GM19438 (cell line): ENCODE data around the gene PDE6H.

Source experiments
- ATAC-seq: cut with Tn5 transposase; IDR thresholded peaks from one replicate; pipeline ENCODE4 v1.9.1; 2021; ENCODE audit warnings: low read depth; ENCODE audit not compliant: unreplicated experiment

The PDE6H gene

GRCh38 chr12:14965221-14965620 lies 7.6 kb upstream of the PDE6H start:
- no peak for ATAC-seq

- no peak for ATAC-seq
Measured at GRCh38 chr12:14968478-14968877, 4.4 kb upstream of the PDE6H start.

GRCh38 chr12:14970473-14970872 lies 2.4 kb upstream of the PDE6H start:
- no peak for ATAC-seq

DNA sequence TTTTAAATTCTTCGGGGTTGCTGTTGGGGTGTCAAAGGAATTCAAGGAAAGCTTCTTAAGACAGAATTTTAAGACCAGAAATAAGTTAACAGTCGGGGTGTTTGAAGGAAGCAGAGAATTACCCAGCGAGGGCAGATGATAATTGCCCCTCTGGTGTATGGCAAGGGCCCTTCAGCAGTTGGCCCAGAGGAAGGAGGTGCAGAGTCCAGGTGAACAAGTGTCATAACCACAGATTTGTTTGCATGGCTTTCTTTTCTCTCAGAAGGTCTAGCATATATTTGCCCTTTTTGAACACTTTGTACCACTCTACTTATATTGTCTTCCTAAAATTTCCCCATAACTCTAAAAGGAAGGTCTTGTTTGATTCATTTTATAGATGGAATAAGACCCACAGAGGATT lies 1.8 kb downstream of the PDE6H start:
- no peak for ATAC-seq

DNA sequence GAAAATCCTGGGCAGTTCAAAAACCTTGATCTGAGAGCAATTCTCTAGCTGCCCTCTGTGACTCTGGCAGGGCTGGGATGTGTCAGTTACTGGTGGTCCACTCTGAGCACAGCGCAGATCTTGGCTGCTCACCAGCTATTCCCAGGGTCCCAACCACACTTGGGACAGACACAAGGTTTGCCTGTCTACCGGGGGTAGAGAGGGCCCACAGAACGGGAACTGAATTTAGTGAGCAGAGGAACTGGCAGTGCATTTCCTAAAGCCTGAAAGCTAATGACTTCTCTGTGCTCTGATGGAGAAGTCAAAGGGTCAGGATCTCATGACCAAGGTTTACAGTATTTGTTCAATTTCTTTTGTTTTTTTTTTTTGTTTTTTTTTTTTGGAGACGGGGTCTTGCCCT lies 2.6 kb downstream of the PDE6H start:
- no peak for ATAC-seq

DNA sequence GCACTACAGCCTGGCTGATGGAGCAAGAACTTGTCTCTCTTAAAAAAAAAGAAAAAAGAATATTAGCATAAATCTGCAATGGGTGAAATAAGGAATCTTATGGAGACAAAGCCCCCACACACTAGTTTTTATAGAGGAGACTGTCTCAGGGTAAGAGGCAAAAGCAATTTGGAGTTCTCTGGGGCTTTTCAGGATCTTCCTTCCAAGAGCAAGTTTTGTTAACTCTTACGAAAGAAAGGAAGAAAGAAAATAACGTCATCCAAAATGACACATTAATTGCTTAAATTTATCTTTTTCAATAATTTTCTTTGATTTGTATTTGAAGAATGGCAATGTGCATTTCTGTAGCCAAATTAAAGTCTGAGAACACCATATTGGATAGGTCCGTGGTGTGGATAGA lies 3.8 kb downstream of the PDE6H start:
- no peak for ATAC-seq

- ATAC-seq: no peak
Measured at GRCh38 chr12:14979468-14979867, 6.6 kb downstream of the PDE6H start.

GRCh38 chr12:14981049-14981448 lies 8.2 kb downstream of the PDE6H start:
- no peak for ATAC-seq

DNA sequence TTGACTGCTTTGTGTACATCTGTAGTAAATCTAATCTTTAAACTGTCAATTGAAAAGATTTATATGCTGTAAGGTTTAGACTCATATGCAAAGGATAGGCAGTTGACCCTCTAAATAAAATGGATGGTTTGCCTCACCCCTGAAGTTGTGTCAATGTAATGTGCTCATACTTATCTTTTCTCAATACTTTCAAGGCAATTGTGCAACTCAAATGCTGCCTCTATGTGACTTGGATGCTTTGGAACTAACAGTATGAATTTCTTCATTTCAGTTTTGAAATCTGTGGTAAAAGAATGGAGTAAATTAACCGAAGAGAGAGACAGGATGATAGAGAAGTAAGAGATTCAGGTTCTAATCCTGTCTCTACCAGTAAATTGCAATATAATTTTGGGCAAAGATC lies 9.7 kb downstream of the PDE6H start:
- no peak for ATAC-seq

GRCh38 chr12:14982991-14983390 lies 10.1 kb downstream of the PDE6H start:
- no peak for ATAC-seq

DNA sequence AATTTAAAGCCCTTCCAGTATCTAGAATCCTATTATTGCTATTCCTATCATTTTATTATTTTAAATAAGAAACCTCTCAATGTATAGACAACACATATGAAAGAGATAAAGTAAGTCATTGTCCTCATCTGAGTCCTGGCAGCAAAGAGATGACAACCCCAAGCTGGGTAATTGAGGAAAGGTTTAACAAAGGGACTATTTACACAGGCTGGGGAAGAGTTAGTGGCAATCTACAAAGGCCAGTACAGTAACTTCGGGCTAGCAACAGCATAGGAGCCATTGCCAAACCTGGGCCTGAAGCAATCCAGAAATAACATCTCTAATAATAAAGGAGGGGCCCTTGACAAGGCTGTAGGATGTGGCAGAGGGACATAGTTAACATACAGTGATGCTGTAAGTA lies 11.2 kb downstream of the PDE6H start:
- no peak for ATAC-seq

GRCh38 chr12:14984766-14985285 lies 12.0 kb downstream of the PDE6H start:
- no peak for ATAC-seq

GRCh38 chr12:14986449-14986848 lies 13.6 kb downstream of the PDE6H start:
- no peak for ATAC-seq

DNA sequence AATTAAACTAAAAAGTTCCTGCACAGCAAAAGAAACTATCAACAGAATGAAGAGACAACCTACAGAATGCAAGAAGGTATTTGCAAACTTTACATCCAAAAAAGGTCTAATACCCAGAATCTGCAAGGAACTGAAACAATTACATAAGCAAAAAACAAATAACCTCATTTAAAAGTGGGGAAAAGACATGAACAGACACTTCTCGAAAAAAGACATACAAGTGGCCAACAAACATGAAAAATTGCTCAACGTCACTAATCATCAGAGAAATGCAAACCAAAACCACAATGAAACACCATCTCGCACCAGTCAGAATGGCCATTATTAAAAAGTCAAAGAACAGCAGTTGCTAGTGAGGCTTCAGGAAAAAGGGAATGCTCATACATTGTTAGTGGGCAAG lies 15.2 kb downstream of the PDE6H start:
- no peak for ATAC-seq

DNA sequence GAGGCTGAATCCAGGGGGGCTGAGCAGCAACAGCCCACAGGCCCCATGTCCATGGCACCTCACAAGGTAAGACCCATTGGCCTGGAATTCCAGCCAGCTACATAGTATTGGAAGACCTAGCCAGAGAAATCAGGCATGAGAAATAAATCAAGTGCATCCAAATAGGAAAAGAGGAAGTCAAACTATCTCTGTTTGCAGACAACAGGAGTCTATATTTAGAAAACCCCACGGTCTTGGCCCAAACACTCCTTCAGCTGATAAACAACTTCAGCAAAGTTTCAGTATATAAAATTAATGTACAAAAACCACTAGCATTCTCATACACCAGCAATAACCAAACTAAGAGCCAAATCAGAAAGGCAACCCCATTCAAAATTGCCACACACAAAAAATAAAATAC lies 16.9 kb downstream of the PDE6H start:
- ATAC-seq: no peak

GRCh38 chr12:14991069-14991468 lies 18.2 kb downstream of the PDE6H start:
- ATAC-seq: no peak

DNA sequence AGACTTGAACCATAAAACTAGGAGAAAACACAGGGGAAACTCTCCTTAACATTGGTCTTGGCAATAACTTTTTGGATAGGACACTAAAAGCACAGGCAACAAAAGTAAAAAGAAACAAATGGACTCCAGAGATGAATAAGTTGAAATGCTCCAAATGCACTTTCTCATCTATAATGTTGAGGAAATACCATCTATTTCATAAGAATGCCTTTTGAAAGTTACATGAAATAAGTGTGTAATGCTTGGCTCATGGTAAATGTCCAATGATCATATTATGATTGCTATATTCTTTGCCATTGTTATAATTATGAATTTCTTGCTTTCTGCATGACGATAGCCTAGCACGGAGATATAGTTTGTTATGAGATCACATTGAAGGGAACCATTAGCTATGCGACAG lies 19.8 kb downstream of the PDE6H start:
- ATAC-seq: no peak

- ATAC-seq: no peak
Measured at GRCh38 chr12:14993117-14993516, 20.3 kb downstream of the PDE6H start.

DNA sequence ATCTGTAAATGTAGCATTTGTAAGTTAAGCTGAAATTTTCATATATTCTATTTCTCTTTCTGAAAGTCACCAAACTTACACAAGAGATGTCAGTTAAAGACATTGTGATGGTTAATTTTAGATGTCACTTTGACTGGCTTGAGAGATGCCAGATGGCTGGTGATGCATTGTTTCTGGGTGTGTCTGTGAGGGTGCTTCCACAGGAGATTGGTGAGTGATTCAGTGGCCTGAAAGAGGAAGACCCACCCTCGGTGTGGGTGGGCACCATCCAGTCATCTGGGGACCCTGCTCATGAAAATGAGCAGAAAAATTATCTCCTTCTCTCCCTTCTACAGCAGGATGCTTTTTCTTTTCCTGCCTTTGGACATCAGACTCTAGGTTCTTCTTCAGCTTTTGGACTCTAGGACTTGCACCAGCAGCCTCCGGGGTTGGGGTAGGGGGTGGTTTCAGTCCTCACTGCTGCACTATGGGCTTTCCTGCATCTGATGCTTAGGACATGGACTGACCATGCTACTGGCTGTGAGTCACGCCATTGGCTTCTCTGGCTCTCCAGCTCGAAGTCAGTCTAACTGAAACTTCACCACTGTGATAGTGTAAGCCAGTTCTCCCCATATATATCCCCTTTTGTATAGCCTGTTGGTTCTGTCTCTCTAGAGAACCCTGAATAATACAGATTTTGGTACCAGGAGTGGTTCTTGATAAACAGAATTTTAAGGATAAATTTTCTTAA lies 20.9 kb downstream of the PDE6H start:
- ATAC-seq: no peak

DNA sequence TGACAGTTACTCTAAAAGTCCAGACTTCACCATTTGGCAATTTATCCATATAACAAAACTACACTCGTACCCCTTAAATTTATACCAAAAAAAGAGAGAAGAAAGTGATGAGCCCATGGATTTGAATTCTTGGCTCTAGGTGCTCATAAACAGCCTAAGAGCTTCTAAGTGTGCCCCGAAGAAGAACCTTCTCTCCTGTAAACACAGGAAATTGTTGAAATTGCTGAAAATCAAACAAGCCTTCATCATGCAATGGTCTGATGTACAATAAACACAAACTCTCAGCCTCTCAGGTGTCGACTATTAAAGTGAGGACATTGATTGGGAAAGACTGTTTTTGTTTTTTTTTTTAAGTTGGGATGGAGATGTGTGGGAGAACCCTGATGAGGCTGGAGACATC lies 21.8 kb downstream of the PDE6H start:
- ATAC-seq: no peak

DNA sequence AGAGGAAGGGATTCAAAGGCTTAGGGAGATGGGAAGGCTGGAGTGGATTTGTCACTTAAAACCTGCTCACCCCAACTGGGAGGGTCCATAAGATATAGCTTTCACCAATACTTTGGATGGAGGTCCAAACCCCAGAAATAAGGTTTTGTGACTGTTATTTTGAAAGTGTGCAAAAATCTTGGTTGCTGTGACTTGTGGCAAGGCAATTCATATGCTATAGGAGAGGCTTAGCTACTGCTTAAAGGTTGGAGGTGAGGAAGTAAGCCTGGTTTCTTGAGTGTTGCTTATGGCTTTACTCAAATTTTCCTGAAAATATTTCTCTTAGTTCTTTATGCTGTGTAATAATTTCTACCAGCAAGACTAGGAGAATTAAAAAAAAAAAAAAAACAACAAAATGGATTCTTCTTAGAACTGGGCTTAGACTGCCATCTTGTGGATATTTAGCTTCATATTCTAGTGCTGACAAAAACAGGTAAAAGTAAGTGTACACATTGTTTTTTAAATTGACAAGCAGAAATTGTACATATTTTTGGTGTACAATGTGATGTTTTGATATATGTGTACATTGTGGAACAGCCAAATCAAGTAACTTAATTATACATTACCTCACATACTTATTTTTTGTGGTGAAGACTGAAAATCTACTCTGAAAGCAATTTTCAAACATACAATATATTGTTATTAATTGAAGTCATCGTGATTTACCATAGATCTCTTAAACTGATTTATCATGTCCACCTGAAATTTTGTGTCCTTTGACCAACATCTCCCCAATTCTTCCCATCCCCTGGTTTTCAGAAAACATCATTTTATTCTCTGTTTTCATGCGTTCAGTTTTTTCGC lies 23.0 kb downstream of the PDE6H start:
- ATAC-seq: no peak

DNA sequence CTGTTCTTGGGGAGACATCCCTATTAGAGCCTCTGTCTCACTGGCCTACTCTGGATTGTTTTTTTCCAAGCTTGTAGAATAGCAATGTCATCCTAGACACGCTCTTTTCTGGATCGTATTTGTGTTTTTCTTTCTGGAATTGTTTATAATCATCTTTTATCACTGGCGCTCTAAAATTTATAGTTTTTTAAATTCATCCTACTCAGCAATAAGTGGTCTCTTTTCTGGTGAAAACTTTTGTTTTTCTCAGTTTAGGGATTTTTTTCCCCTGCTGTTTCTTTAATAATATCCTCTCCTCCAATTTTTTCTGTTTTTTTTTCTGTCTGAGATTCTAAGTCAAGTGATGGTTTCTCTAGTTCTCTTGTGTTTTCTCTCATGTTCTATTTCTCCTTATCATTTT lies 25.2 kb downstream of the PDE6H start:
- ATAC-seq: no peak
